Colon (tissue), 2 donors: Measurements from ENCODE around the gene CPEB4.
A peak's percentile ranks its signal among the peaks of the same experiment; 100 is the strongest.

Source experiments
- FAIRE-seq: peaks from 2 replicates; lab custom pipeline; 2012; peaks lifted over from hg19 to GRCh38; lab: Jason Lieb, UNC
- donor health status: control.
- donor health status: control.

The CPEB4 gene

DNA sequence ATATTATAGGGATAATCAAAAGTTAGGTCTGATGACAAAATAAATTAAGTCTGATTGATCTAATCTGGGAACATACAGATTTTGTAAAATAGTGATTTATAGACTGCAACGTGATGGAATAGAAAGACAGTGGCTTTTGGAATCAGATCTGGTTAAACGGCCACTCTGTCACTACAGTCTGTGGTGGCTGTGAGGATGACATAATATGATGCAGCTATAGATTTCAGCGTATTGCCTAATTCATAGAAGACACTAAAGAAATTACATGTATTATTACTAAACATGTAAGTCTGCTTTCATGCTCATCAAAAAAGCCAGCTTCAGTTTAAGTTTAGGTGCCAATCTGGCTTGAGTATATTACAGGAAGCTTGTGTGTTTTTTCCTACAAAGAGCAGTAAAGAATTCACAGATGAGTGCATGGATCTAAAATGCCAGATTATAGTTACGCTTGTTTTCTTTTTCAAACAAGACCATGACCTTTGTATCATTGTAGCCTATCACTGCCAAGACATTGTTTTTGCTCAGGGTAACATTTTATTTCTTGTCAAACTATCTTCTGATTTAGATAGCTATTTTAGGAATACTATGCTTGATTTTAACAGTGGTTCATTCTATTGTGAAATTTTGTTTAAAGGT lies 25.7 kb downstream of the CPEB4 start:
- peak; percentile 10 for FAIRE-seq

DNA sequence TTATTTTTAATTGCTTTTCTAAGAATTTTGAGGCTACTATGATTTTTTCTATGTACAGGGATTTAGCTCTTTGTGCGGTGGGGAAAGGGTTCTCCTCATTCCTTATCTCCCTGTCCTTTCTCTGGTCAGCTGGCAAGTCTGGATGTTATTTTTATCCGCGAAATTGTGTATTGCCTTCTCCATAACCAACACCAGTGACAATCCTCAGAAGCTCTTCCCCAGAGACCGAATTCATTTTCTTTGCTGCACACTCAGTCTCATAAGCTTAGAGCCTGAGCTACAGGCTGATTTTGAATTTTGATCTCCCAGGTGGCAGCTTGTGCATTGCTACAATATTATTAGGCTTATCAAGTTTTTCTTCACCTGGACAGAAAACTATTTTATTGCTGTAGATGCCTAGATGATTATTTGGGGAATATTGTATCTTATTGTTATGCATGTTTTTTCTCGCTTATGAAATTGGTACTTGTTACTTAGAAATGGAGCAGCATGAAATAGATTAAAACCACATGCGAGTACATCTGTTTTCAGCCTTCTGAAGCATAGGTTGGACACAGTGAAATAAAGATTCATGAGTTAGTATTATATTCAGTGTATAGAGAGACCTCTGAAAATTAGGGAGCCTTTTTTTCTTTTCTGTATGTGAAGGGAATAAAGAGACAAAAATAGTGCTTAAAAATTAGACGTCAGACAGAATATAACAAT lies 27.3 kb downstream of the CPEB4 start:
- no peak for FAIRE-seq

DNA sequence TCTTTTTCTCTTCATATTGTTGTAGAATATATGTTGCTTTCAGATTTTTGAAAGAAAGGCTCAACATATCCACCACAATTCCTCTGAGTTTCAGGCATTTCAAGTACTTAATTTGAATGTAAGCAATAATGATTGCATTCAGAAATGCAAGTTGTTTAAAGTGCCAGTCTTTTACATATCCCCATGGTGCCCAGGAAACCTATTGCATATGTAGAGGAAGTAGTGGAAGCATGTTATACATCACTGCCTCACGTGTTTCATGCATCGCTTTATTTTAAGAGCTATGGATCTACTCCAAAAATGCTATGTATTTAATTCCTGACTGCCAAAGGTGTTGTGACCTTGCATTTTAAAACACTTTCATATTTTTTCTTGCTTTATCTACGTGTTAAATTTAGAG lies 28.1 kb downstream of the CPEB4 start:
- no peak for FAIRE-seq

DNA sequence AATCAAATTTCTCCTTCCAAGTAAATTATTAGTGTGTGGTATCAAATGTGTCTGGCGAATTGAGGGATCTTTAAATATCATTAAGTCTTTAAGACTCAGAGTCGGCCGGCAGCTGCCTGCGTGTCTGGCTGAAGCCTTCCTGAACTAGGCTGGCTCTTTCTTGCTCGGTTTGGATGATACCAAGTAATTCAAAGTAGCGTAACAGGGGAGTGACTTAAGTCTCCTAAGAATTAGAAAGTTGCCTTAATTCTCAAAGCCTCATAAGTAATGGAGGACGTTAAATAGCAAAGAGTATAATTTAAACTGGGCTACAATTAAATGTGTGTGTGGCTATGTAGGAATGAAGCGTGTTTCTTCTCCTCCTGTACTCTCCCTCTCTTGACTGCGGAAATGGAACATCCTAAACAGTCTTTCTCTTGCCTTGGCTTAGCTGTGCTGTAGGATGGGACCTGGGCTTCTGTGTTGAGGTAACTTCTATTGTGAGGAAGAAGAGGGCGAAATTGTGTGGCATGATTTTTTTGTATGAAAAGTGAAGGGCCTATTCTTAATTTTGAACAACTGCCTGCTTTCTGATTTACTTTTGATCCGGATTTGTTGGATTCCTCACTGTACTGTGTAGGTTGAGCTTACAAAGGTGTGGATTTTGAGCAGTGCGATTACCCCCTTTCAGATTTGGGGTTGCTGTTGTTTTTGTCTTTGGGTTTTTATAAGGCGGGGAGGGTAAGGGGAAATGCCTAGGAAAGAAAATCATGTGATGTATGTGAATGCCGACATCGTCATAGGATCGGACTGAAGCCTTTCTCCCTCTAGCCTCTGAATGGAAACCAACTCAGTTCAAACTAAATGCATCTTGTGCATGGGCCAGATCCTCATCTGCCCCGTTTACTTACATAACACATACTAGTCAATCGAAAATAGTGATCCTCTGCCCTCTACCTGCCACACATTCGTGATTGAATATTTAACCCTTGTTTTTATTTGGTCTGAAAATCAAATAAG lies 29.9 kb downstream of the CPEB4 start:
- FAIRE-seq = no peak

DNA sequence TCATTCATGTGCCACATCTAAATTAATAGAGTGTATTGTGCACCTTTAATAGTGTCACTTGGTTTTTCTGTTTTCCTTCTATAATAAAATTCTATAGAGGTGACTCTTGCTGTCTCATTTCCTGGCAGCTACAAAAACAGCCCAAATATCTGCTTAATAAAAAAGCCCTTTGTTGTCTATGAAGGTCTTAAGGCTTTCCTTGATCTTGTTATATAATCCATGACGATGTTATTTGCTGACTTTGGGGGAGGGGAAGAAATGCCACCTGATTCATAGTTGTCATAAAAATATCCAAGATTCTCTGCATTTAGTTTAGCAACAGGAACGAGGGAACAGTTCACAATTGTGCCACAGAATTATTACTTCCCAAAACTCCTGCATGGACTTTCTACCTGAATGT lies 31.3 kb downstream of the CPEB4 start:
- FAIRE-seq = no peak

DNA sequence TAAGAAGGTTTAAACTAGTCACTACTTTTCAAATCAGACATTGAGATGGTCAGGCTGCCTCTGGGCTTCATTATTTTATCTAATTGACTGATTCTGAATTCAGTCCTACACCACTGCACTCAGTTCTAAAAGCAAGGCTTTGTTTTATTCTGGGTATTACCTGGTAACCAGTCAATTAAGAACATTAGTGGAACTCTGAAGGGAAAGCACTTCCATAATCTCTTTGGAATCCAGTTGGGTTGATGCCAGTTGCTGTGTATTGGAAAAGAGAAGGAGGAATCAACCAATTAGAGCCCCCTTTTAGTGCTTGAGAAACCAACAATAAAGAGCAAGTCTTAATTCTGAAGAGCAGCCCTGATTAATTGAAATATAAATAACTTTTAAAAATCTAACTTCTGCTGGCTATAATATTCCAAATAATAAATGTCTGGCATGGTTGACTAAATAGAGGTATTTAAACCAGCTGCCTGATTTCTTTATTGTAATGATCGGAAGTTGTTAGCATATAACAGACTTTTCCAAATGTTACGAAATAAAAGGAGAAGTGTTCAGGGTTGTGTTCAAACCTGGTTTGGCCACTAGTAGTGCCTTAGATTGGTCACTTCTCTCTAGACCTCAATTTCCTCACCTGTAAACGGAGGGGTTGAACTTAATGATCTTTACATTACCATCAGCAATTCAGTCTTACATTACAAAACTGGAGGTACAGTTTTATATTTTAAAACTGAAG lies 32.0 kb downstream of the CPEB4 start:
- FAIRE-seq = no peak

DNA sequence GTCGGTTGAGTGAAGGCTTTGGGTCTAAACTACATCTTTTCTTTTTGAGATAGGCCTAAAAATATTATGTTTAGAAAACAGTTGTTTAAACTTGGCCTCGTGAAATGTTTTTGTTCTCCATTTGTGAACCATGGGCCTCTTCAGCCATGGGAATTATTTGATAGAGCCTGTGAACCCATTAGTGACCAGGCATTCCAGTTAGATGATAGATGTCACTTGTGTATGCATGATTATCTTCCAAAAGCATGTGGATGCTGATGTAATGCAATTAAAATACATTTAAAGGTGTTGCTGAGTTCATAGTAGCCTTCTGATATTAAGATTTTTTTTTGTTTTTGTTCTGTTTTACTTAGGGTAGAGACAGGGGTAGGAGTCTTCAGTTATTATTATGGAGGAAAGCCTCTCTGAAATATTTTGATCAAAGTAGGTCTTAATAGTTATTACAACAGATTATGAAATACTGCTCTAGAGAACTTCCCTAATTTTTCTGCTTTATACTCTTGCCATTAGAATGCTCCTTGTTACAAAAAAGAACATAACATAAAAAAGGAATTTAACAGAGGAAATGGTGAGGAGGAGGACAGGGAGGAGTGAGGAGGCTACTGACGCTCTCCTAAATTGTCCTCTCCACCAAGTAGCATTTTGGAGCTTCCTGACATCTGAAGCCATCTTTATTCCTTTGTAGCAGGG lies 32.9 kb downstream of the CPEB4 start:
- FAIRE-seq = no peak

DNA sequence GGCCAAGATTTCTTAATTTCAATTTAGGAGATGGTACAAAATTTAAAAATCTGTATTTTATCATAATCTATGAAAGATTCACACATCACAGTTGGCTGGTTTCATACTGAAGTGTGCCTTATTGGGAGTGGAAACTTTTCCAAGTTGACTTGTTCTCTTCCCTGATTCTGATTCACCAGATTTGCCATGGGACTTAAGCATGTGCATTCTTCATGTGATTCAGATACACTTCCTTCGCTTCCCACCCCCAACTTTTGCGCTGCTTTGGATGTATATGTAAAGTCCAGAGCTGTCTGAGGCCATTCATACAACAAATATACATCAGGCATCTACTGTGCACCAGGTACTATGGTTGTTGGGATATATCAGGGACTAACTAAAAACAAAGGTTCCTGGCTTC lies 34.4 kb downstream of the CPEB4 start:
- FAIRE-seq = no peak

DNA sequence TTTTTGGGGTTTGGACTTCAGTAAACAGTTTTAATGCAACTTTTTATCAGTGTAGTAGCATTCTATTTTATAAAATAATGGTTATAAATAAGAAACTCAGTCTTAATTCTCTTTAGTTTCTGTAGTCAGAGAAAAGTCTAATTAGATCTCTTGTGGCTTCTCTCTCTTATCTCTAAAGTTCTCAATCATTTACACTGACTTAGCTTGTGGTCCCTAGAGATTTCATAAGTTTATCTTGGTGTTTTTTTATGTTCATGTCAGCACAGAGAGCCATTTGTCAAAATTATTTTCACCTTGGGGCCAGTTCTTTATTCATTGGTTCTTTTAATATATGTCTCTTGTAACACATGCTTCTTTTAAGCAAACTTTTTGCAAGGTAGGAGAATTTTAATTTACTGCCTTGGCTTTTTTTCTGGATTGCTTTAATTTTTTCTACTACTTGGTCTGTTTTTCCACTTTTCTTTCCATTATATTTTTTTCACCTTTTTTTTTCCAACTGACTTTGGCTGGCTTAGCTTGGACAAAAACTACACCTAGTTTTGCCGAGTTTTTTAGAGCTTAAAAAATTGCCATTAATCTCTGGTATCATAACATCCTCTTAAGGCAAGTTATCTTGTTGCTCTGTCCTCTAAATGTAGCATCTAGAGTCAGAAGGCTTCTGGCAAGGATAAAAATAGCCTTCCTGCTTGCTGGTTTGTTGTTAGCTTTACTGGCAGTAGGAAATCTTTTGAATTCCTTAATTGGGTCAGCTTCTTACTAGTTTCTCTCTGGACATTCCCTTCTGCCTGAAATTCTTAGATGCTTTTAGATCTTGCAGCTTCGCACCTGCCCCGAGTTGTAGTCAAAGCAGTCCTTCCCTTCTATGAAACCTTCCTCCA lies 35.3 kb downstream of the CPEB4 start:
- FAIRE-seq = no peak

DNA sequence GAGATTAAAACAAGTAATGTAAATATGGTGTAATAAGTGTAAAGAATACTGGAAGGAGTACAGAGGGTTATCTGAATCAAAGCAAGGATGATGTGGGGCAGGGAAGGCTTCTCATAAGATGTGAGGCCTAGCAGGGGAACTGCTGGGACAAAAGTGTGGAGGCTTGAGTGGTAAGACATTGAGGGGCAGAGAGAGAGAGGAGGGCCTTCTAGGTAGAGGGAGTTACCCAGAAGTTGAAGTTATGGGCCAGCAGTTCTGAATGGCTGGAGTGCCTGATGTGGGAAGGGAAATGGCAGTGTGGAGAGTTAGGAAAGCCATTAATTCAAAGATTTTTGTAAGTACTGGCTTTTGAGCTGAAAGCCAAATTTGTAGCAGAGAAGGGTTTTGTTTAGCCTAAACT lies 36.8 kb downstream of the CPEB4 start:
- no peak for FAIRE-seq

DNA sequence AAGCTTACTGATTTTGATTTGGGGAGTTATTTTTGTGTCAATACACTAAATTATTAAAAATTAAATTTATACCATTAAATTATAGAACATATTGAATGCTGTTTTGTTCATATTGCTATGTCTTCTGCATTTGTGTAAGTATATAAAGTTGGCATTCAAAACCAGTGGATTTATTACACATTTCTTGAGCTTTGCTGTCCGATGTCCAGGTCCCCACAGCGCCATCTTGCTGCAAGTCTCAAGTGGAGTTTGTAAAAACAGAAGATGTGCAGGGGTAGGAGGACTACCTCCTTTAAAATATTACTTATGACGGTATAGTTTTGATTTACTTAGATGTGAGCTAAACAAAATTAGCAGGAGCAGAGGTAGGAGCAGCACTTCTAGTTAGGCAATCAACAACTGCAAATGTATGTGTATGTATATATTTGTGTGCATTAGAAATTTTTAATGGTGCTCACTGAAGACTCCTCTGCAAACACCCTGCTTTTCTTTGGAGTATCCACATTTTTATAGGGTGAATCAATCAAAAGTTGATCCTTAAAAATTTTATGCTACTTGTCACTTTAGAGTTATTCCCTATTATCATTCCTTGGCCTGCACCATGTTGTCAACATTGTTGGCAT lies 37.4 kb downstream of the CPEB4 start:
- no peak for FAIRE-seq

DNA sequence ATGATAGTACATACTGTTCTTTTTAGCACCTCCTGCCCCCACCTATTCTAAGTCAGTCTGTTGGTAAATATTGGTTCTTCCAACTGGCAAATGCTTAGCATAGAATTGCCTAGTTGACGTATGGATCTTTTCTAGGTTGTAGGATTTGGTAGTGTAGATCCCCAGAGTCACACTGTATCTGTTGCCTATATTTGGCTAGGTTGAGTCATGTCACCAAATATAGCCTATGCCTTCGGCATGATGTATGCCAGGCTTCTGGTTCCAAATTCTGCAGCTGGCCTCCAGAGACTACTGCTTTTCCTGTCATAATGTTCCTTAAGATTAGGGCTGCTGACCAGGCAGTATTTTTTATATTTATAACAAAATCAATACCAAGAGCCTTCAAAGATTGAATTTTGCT lies 38.2 kb downstream of the CPEB4 start:
- no peak for FAIRE-seq

DNA sequence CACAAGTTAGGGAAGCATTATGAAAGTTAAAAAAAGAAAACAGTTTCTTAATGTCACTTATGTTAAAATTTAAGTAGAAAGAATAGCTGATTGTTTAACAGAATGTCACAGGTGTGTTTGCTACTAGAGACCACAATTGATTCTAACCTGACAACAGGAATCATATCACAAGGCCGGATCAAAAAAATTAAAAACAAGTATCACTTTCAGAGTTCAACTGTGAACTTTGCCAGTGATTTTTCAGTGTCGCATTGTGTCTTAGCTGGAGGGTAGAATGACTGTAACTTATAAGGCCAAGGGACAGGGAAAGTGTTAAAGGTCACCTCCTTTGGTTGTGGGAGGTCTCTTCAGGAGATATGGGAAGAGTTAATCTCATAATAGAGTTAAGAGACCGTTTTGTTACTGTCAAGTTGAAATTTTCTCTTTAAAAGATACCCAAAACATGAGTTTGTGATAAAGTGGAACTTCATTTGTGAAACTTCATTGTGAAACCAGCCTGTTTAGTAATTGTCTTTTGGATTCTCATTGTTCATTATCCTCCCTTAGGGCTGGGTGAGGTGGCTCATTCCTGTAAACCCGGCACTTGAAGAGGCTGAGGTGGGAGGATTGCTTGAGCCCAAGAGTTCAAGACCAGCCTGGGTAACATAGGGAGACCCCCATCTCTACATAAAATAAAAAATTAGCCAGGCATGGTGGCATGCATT lies 40.9 kb downstream of the CPEB4 start:
- FAIRE-seq = no peak

DNA sequence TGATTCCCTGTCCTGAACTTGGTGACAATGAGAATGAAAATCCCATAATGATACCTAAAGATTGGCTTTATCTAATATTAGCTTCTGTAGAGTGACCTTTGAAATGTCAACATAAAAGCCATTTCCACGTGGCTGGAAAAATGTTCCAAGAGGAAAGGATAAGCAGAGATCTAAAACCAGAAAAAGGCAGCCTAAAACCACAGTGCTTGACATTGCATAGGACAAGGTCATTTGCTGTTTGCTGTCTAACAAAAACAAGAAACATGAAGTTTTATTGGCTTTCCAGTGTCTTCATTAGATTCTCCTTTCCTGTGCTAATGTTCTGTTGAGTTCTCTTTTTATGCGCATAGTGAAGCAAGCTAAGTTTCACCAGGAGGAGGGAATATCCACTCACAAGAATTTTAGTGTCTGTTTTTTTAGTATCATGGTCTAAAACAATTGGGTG lies 44.6 kb downstream of the CPEB4 start:
- FAIRE-seq = no peak

DNA sequence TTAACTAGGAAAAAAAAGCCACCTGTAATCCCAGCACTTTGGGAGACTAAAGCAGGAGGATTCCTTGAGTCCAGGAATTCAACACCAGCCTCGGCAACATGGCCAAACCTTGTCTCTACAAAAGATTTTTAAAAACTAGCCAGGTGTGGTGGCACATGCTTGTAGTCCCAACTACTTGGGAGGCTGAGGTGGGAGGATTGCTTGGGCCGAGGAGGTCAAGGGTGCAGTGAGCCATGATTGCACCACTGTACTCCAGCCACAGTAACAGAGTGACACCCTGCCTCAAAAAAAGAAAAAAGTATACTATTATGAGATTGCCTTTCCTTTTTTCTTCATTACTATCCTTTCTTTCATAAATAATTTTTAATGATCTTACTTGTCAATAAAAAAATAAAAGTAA lies 45.8 kb downstream of the CPEB4 start:
- no peak for FAIRE-seq

DNA sequence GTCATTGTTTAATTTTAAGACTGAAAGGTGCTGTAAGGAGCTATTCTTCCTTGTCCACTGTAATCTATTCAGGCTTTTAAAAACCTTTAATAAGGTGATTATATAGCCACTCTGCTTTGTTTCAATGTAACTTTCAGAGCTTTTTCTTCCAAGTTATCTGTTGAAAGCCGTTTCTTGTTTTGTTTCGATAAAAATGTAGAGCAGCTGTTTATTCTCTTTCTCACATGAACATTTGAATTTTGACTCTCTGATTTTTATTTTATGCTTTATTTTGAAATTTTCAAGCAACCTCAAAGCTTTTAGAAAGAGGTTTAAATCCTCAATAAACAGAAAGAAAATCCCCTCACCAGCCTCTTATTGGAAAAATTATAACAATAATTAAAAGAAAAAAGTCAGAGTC lies 47.2 kb downstream of the CPEB4 start:
- no peak for FAIRE-seq

DNA sequence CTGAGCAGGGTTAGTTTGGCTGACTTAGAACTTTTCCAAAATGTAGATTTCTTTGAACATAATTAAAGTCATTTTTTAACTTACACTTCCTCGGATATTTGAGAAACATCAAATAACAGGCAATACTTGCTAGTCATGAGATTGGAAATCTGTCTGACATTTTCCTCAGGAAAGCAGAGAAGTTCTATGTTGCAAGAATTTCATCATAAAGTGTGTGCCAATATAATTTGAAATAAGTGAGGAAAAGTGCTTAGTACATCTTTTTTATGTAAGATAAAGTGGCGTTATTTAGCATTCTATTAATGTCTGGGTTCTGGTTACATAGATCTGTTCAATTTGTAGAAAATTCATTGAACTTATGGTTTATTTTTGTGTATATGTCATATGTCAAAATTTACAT lies 52.1 kb downstream of the CPEB4 start:
- FAIRE-seq = no peak

DNA sequence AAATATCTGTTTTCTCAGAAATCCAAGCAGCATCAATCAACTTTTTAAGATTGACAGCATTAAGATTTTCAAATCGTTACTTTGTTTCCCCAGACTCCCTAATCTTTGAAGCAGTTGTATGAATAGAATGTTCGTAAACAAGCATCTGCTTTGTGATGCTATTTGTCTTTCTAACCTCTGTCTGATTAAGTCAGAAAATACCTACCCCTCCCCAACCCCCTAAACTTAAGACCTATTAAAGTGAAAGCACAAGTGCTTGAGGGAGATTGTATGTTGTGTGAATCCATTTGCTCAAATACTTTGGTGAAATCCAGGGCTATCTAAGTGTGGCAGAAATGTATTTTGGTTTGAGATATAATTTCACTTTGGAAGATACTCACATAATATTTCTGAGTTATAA lies 53.0 kb downstream of the CPEB4 start:
- FAIRE-seq = no peak

DNA sequence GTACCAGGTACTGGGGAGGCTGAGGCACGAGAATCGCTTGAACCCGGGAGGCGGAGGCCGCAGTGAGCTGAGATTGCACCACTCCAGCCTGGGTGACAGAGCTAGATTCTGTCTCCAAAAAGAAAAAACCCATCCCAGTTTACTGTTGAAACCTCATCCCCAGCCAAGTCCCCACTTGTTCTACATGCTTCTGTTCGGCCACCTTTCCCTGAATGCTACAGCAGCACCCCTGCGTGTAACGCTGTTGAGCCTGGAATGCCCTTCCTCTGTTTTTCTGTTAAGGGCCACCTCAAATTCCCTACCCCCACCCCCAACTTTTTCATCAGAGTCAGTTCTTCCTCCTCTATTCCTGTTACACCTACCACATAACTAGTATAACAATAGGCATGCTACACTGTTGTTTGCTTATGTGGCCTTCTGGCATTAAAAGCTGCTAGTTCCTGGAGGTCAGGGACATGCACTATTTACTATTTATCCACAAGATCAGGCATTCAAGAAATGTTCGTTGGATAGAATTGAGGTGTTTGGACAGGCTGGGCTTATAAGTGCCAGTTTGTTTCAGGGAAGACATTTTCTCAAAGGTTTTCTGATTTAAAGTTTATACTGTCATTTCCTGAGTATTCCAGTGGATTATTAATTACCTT lies 53.7 kb downstream of the CPEB4 start:
- FAIRE-seq = no peak
